Fibroblast of lung (primary cell): ENCODE data around the gene GAA. TPM values are rescaled to one million over a fixed set of nuclear protein-coding genes. Genes with fewer than 3 reads are reported as not detected.

Experiments
- DNase-seq, 2 donors: peaks; one replicate each; pipeline versions ENCODE4 v3.0.0 to v3.0.0-alpha.2; 2010; ENCODE audit warnings: low read depth in 2 of 2
- H2AFZ ChIP-seq: 2 replicates; pipeline ENCODE4 v1.5.1; 2012; ENCODE audit warnings: low read length, control low read depth, inconsistent platforms
- H3K27ac ChIP-seq: 2 replicates; pipeline ENCODE4 v1.5.1; 2011; ENCODE audit warnings: low read length, control low read depth; ENCODE audit not compliant: insufficient read depth
- H3K27me3 ChIP-seq: 2 replicates; pipeline ENCODE4 v1.5.1; 2011; ENCODE audit warnings: mild to moderate bottlenecking, low read length; ENCODE audit not compliant: control insufficient read depth, insufficient read depth
- H3K36me3 ChIP-seq: 2 replicates; pipeline ENCODE4 v1.5.1; 2011; ENCODE audit warnings: low read length; ENCODE audit not compliant: control insufficient read depth, insufficient read depth
- H3K4me1 ChIP-seq: 2 replicates; pipeline ENCODE4 v1.5.1; 2011; ENCODE audit warnings: low read length; ENCODE audit not compliant: control insufficient read depth, insufficient read depth; ENCODE audit errors: extremely low read depth
- H3K4me2 ChIP-seq: 2 replicates; pipeline ENCODE4 v1.5.1; 2011; ENCODE audit warnings: low read length, control low read depth; ENCODE audit not compliant: insufficient read depth; ENCODE audit errors: extremely low read depth
- H3K4me3 ChIP-seq, 4 experiments: fragments of 200-600 bp in 1 of 4; sonication (generic) in 1 of 4; replicated peaks in 1 of 4; 2 replicates each; pipeline ENCODE4 v1.5.1; 2011 to 2016; ENCODE audit warnings: low read length in 4 of 4, low read depth in 3 of 4, mild to moderate bottlenecking in 3 of 4, control low read depth in 2 of 4, inconsistent platforms in 1 of 4, mixed read lengths in 1 of 4; ENCODE audit not compliant: insufficient read depth in 1 of 4; ENCODE audit errors: control extremely low read depth in 1 of 4
- H3K79me2 ChIP-seq: 2 replicates; pipeline ENCODE4 v1.5.1; 2012; ENCODE audit warnings: mild to moderate bottlenecking, low read length, inconsistent platforms; ENCODE audit not compliant: control insufficient read depth, insufficient read depth
- H3K9ac ChIP-seq: 2 replicates; pipeline ENCODE4 v1.5.1; 2011; ENCODE audit warnings: mild to moderate bottlenecking, low read length, control low read depth; ENCODE audit not compliant: insufficient read depth
- H3K9me3 ChIP-seq: 2 replicates; pipeline ENCODE4 v1.5.1; 2012; ENCODE audit warnings: low read depth, low read length; ENCODE audit not compliant: control insufficient read depth, insufficient read depth
- H4K20me1 ChIP-seq: 2 replicates; pipeline ENCODE4 v1.5.1; 2011; ENCODE audit warnings: low read length; ENCODE audit not compliant: control insufficient read depth, insufficient read depth; ENCODE audit errors: extremely low read depth
- CTCF ChIP-seq, 2 donors: IDR thresholded peaks in 1 of 2; conservative IDR thresholded peaks in 1 of 2; 1 replicate in 1 of 2; 2 replicates in 1 of 2; pipeline ENCODE4 v1.5.1; 2011 to 2012; ENCODE audit warnings: low read length in 2 of 2, control low read depth in 1 of 2, inconsistent platforms in 1 of 2, low read depth in 1 of 2, mild to moderate bottlenecking in 1 of 2
- EZH2 ChIP-seq: IDR thresholded peaks from 2 replicates; pipeline ENCODE4 v1.5.1; 2012; ENCODE audit warnings: low read length, control low read depth, mild to moderate bottlenecking; ENCODE audit errors: missing control alignments
- polyA plus RNA-seq, 2 donors: library from polyadenylated mRNA; depleted of rRNA in 1 of 2; stranded (reverse) in 1 of 2; unstranded in 1 of 2; fragments of >200 nt; gene quantifications; 2 replicates each; pipeline ENCODE4 v1.2.1, GENCODE V29; 2011 to 2012; ENCODE audit warnings: missing spikeins in 1 of 2
- total RNA-seq: library from RNA; depleted of rRNA; stranded (reverse); fragments of >200 nt; gene quantifications from 2 replicates; pipeline ENCODE4 v1.2.1, GENCODE V29; 2014

The GAA gene
- total and polyA plus RNA-seq, 2 donors (not counting 1 experiment from before 2014, with no cell fraction given) = 6.4 to 25.6 TPM

DNA sequence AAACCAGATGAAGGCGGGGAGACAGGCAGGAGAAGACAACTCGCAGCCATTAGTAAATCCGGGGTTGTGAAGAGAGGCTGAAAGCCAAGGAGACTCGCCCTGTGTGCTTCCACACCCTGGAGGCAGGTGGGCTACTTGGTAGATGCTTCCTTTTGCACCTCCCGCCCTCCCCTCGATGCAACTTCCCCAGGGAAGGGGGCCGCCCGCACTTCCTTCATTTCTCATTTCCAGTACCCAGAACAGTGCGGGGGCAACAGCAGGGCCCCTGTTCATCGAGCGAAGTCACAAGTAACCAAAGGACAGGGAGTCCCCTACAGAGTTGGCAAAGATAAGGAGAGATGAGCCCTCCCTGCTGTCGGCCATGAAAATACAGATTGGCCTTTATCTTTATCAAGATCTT, 40.0 kb upstream of the GAA start:
- H3K79me2 ChIP-seq = no peaks in the 10 kb centered on the region
- no peaks in the 10 kb centered on the region for H3K36me3 ChIP-seq
- H3K4me1 ChIP-seq = no peaks in the 10 kb centered on the region
- no peaks in the 10 kb centered on the region for H3K27me3 ChIP-seq
- H3K27ac ChIP-seq = no peak overlapping the region
- no peak overlapping the region for H3K4me2 ChIP-seq
- H2AFZ ChIP-seq = no peak overlapping the region
- TF ChIP-seq EZH2 (no peak), CTCF (conservative IDR thresholded peaks at IDR 0.05 in 1 of 2, IDR thresholded peaks at IDR 0.05 in 1 of 2; ENCODE audit: low read depth in 1 of 2, low read length in 2 of 2) (no peak)
- no peaks in the 10 kb centered on the region for H3K9me3 ChIP-seq
- DNase-seq = no peak
- no peak overlapping the region for H3K9ac ChIP-seq
- H3K4me3 ChIP-seq = no peak overlapping the region
- H4K20me1 ChIP-seq = no peaks in the 10 kb centered on the region

DNA sequence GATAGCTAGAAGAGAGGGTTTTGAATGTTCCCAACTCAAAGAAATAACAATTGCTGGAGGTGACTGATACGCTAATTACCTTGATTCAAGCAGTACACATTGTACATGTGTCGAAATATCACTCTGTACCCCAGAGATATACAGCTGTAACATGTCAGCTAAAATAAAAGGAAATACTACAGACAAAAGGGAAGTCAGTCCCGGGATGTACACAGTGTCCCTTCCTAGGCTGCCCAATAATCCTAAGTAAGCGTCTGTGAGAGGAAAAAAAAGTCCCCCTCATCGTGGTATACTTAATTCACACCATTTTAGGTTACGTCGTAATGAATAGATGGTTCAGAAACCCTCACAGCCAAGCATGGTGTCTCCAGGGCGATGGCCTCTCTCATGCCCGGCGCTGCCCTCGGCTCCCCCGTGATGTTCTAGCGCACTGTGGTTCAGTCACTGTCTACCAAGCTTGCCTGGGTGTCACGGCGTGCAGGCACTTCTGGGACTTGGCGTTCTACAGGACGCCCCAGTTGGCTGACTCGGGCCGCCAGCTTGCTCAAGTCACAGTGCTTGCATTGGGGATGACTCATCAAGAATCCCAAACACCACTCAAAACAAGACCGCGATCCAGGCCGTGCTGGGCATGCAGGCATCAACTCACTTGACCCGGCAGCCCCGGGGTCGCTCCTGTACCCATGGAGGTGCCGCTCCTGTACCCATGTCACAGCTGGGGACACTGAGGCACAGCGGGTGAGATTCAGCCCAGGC, 37.4 kb upstream of the GAA start:
- no peaks in the 10 kb centered on the region for H4K20me1 ChIP-seq
- H3K36me3 ChIP-seq = no peaks in the 10 kb centered on the region
- H3K4me3 ChIP-seq = no peak overlapping the region
- H3K9me3 ChIP-seq = no peaks in the 10 kb centered on the region
- TF ChIP-seq CTCF (conservative IDR thresholded peaks at IDR 0.05 in 1 of 2, IDR thresholded peaks at IDR 0.05 in 1 of 2; ENCODE audit: low read depth in 1 of 2, low read length in 2 of 2) (no peak), EZH2 (no peak)
- peak; percentile 80 to 87 for DNase-seq
- no peak overlapping the region for H3K9ac ChIP-seq
- no peaks in the 10 kb centered on the region for H3K79me2 ChIP-seq
- H3K27ac ChIP-seq = no peak overlapping the region
- H3K4me1 ChIP-seq = peaks cover 9% of the 10 kb centered on the region
- no peaks in the 10 kb centered on the region for H3K27me3 ChIP-seq
- H3K4me2 ChIP-seq = peak overlapping the region; percentile 28
- no peak overlapping the region for H2AFZ ChIP-seq

- Histone ChIP-seq H3K4me1 (peaks cover 11% of the 10 kb centered on the region), H3K79me2 (no peaks in the 10 kb centered on the region), H3K4me3 (no peak overlapping the region), H3K27me3 (no peaks in the 10 kb centered on the region), H4K20me1 (no peaks in the 10 kb centered on the region), H3K9ac (no peak overlapping the region), H3K27ac (no peak overlapping the region), H3K36me3 (no peaks in the 10 kb centered on the region), H3K4me2 (no peak overlapping the region), H2AFZ (no peak overlapping the region), H3K9me3 (no peaks in the 10 kb centered on the region)
- no peak for TF ChIP-seq EZH2
- DNase-seq = no peak
Measured at GRCh38 chr17:80064696-80065095, 36.7 kb upstream of the GAA start.
